Esophagus squamous epithelium (tissue), 4 donors: Measurements from ENCODE around the gene ADA.

Source experiments
- CTCF ChIP-seq, 6 experiments: fragments of 450-650 bp in 4 of 6; fragments of 200-600 bp in 2 of 6; sonication (generic) in 2 of 6; IDR thresholded peaks; one replicate each; pipeline ENCODE4 v1.5.1; 2016 to 2019; ENCODE audit warnings: antibody characterized with exemption in 6 of 6, mild to moderate bottlenecking in 4 of 6, moderate library complexity in 4 of 6
- POLR2A ChIP-seq, 4 donors: fragments of 450-650 bp; IDR thresholded peaks; one replicate each; pipeline ENCODE4 v1.6.1; 2017; ENCODE audit warnings: antibody characterized with exemption in 4 of 4, mild to moderate bottlenecking in 4 of 4, moderate library complexity in 3 of 4

- TF ChIP-seq CTCF (IDR thresholded peaks at IDR 0.05) (no peak), POLR2A (IDR thresholded peaks at IDR 0.05) (no peak)
Measured at GRCh38 chr20:44616604-44616964, 34.9 kb downstream of the ADA start.
